Ascending aorta (tissue), 2 donors: ENCODE results near the gene WDR45. TPM values are rescaled to one million over a fixed set of nuclear protein-coding genes. Genes with fewer than 3 reads are reported as not detected.

Experiments used
- DNase-seq, 2 donors: peaks; one replicate each; pipeline ENCODE4 v3.0.0-alpha.2; 2019; ENCODE audit warnings: low spot score in 2 of 2
- H3K27ac ChIP-seq, 2 donors: fragments of 200-600 bp; sonication (generic); one replicate each; pipeline ENCODE4 v1.5.1; 2016 to 2017; ENCODE audit warnings: mild to moderate bottlenecking in 1 of 2
- H3K27me3 ChIP-seq: fragments of 200-600 bp; sonication (generic); one replicate; pipeline ENCODE4 v1.5.1; 2017
- H3K36me3 ChIP-seq, 2 donors: fragments of 200-600 bp; sonication (generic); one replicate each; pipeline ENCODE4 v1.5.1; 2016
- H3K4me1 ChIP-seq, 2 donors: fragments of 200-600 bp; sonication (generic); one replicate each; pipeline ENCODE4 v1.5.1; 2016 to 2017; ENCODE audit warnings: mild to moderate bottlenecking in 1 of 2
- H3K4me3 ChIP-seq, 2 donors: fragments of 200-600 bp; sonication (generic); one replicate each; pipeline ENCODE4 v1.5.1; 2016 to 2017; ENCODE audit warnings: mild to moderate bottlenecking in 1 of 2
- H3K9me3 ChIP-seq, 2 donors: fragments of 200-600 bp; sonication (generic); one replicate each; pipeline ENCODE4 v1.5.1; 2016
- CTCF ChIP-seq, 3 experiments: fragments of 200-600 bp in 2 of 3; fragments of 450-650 bp in 1 of 3; sonication (generic) in 2 of 3; IDR thresholded peaks; one replicate each; pipeline ENCODE4 v1.5.1; 2016 to 2019; ENCODE audit warnings: antibody characterized with exemption in 3 of 3, mild to moderate bottlenecking in 1 of 3, moderate library complexity in 1 of 3
- intact Hi-C: fragments of 100-400 bp; cut with DNase I; formaldehyde crosslinking; loops from one replicate; pipeline ENCODE4 v1.15.1; 2023
- total RNA-seq: library from RNA; depleted of rRNA; stranded (reverse); fragments of >200 nt; gene quantifications from one replicate; pipeline ENCODE4 v1.1.0, GENCODE V29; 2016

The WDR45 gene
- total RNA-seq, 1 donor from 2014 or later, result 169 TPM

GRCh38 chrX:49116716-49117115, 37.0 kb upstream of the WDR45 start:
- H3K4me1 ChIP-seq, result no peaks in the 10 kb centered on the region
- DNase-seq, result no peak
- H3K27me3 ChIP-seq, result no peaks in the 10 kb centered on the region
- H3K36me3 ChIP-seq, result peaks cover 22 to 53% of the 10 kb centered on the region in 2 donors
- no peak overlapping the region for H3K4me3 ChIP-seq
- no peak for TF ChIP-seq CTCF (IDR thresholded peaks at IDR 0.05)
- intact Hi-C loops, result no loop called here
- no peaks in the 10 kb centered on the region for H3K9me3 ChIP-seq
- no peak overlapping the region for H3K27ac ChIP-seq

- no peaks in the 10 kb centered on the region for H3K27me3 ChIP-seq
- no peak for TF ChIP-seq CTCF (IDR thresholded peaks at IDR 0.05)
- intact Hi-C loops, result no loop called here
- peaks cover 22 to 55% of the 10 kb centered on the region in 2 donors for H3K36me3 ChIP-seq
- no peak overlapping the region for H3K27ac ChIP-seq
- H3K9me3 ChIP-seq, result no peaks in the 10 kb centered on the region
- no peak for DNase-seq
- H3K4me1 ChIP-seq, result no peaks in the 10 kb centered on the region
- H3K4me3 ChIP-seq, result no peak overlapping the region
Observed at GRCh38 chrX:49116076-49116475, 36.4 kb upstream of the WDR45 start.

GRCh38 chrX:49111791-49112190, 32.1 kb upstream of the WDR45 start:
- intact Hi-C loops, result no loop called here

GRCh38 chrX:49110417-49110816, 30.7 kb upstream of the WDR45 start:
- H3K27me3 ChIP-seq, result no peaks in the 10 kb centered on the region
- DNase-seq, result no peak
- intact Hi-C loops, result no loop called here
- H3K27ac ChIP-seq, result no peak overlapping the region
- H3K4me1 ChIP-seq, result no peaks in the 10 kb centered on the region
- H3K36me3 ChIP-seq, result peaks cover 11 to 26% of the 10 kb centered on the region in 2 donors
- H3K9me3 ChIP-seq, result no peaks in the 10 kb centered on the region
- no peak for TF ChIP-seq CTCF (IDR thresholded peaks at IDR 0.05)
- H3K4me3 ChIP-seq, result no peak overlapping the region

More at GRCh38 chrX:49111791-49112190, 32.1 kb upstream of the WDR45 start:
- Histone ChIP-seq H3K36me3 (peaks cover 11 to 38% of the 10 kb centered on the region in 2 donors), H3K9me3 (no peaks in the 10 kb centered on the region), H3K4me1 (no peaks in the 10 kb centered on the region), H3K4me3 (no peak overlapping the region), H3K27ac (no peak overlapping the region), H3K27me3 (no peaks in the 10 kb centered on the region)
- DNase-seq, result no peak
- TF ChIP-seq CTCF (IDR thresholded peaks at IDR 0.05), result no peak

- H3K27ac ChIP-seq, result no peak overlapping the region
Observed at GRCh38 chrX:49108641-49109040, 29.0 kb upstream of the WDR45 start.

More at GRCh38 chrX:49108641-49109040, 29.0 kb upstream of the WDR45 start:
- no peaks in the 10 kb centered on the region for H3K27me3 ChIP-seq
- H3K36me3 ChIP-seq, result peaks cover 4 to 20% of the 10 kb centered on the region in 2 donors
- no peaks in the 10 kb centered on the region for H3K9me3 ChIP-seq
- no peaks in the 10 kb centered on the region for H3K4me1 ChIP-seq
- intact Hi-C loops, result loop anchor here (10.0 kb wide), 1 partner anchor 134 kb away; the partner anchor contains the start of gene KCND1
- no peak for DNase-seq
- no peak overlapping the region for H3K4me3 ChIP-seq
- no peak for TF ChIP-seq CTCF (IDR thresholded peaks at IDR 0.05)
